ENCODE measurements around the gene ATP23. TPM values are rescaled to one million over a fixed set of nuclear protein-coding genes. Genes with fewer than 3 reads are reported as not detected.

ATP23 gene
- polyA plus RNA-seq, 1 of the 3 experiments (the other 2 are of a cell fraction), result 6.4 TPM

DNA sequence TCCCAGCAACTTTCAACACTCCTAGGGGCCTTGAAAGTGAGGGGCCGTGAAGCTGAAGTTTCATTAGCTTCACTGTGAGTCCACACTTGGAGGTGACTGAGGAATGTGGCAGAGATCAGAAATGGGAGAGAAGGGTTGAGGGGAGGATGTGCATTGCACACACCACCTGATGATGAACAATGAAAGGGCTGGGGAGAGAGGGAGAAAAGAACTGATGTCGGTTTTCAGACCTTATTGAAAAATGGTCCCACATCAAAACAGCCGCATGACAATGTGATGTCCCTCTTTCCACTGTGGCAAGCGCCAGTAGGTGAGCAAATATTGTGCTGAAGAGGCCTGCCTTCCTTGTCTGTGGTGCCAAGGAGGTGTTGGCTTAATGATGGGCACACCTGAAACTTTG lies 32.3 kb upstream of the ATP23 start:
- no peak overlapping the region for H3K9ac ChIP-seq
- no peaks in the 10 kb centered on the region for H3K79me2 ChIP-seq (ENCODE audit: insufficient read depth)
- peaks cover 0 to 3% of the 10 kb centered on the region in 2 experiments; a peak in 1 of 4 replicates for H3K4me1 ChIP-seq (ENCODE audit: control insufficient read depth in 1 of 2, insufficient read depth in 2 of 2, low read depth in 1 of 2, low read length in 1 of 2)
- no peaks in the 10 kb centered on the region for H4K20me1 ChIP-seq (ENCODE audit: insufficient read depth)
- H3F3A ChIP-seq (replicated peaks; ENCODE audit: insufficient read depth), result no peaks in the 10 kb centered on the region
- no peaks in the 10 kb centered on the region; the same call in 1 of the 2 replicates for H3K27me3 ChIP-seq (ENCODE audit: insufficient read depth)
- CTCF ChIA-PET, result interaction anchor here (1.4 to 1.6 kb wide), 3 partner anchors 77 to 130 kb away, joined by 3 to 4 read pairs (median 4); partner anchors contain the start of gene AVIL
- H3K9me2 ChIP-seq, result no peaks in the 10 kb centered on the region
- TF ChIP-seq EZH2phosphoT487 (IDR thresholded peaks at IDR 0.05; ENCODE audit: borderline replicate concordance, low read depth), result no peak
- TF ChIP-seq, protein P1, sequence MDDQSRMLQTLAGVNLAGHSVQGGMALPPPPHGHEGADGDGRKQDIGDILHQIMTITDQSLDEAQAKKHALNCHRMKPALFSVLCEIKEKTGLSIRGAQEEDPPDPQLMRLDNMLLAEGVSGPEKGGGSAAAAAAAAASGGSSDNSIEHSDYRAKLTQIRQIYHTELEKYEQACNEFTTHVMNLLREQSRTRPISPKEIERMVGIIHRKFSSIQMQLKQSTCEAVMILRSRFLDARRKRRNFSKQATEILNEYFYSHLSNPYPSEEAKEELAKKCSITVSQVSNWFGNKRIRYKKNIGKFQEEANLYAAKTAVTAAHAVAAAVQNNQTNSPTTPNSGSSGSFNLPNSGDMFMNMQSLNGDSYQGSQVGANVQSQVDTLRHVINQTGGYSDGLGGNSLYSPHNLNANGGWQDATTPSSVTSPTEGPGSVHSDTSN (IDR thresholded peaks at IDR 0.05), result no peak
- 84% methylated on average over 4 of the region's 4 CpGs for WGBS (ENCODE audit: low lambda C conversion rate)
- H3K4me2 ChIP-seq, result no peak overlapping the region
- H3K27ac ChIP-seq (ENCODE audit: low read depth in 2 of 2, low read length in 1 of 2), result no peak overlapping the region
- no peaks in the 10 kb centered on the region for H3K9me3 ChIP-seq
- H2AFZ ChIP-seq (ENCODE audit: low read depth), result no peak overlapping the region
- POLR2A ChIA-PET, result no interaction called here
- no peak overlapping the region for H3K4me3 ChIP-seq (ENCODE audit: low read depth in 2 of 2, low read length in 1 of 2)
- DNase-seq, result no peak
- H3K36me3 ChIP-seq (replicated peaks in 1 of 2; ENCODE audit: control insufficient read depth in 1 of 2, insufficient read depth in 2 of 2, low read length in 1 of 2), result no peaks in the 10 kb centered on the region

GRCh38 chr12:57909611-57910010 lies 31.8 kb upstream of the ATP23 start:
- Histone ChIP-seq H3K27ac (ENCODE audit: low read depth in 2 of 2, low read length in 1 of 2) (no peak overlapping the region), H2AFZ (ENCODE audit: low read depth) (no peak overlapping the region), H4K20me1 (ENCODE audit: insufficient read depth) (no peaks in the 10 kb centered on the region), H3K79me2 (ENCODE audit: insufficient read depth) (no peaks in the 10 kb centered on the region), H3K36me3 (replicated peaks in 1 of 2; ENCODE audit: control insufficient read depth in 1 of 2, insufficient read depth in 2 of 2, low read length in 1 of 2) (no peaks in the 10 kb centered on the region), H3K27me3 (ENCODE audit: insufficient read depth) (no peaks in the 10 kb centered on the region; the same call in 1 of the 2 replicates), H3K4me2 (no peak overlapping the region), H3K4me1 (ENCODE audit: control insufficient read depth in 1 of 2, insufficient read depth in 2 of 2, low read depth in 1 of 2, low read length in 1 of 2) (peaks cover 0 to 3% of the 10 kb centered on the region in 2 experiments; a peak in 1 of 4 replicates), H3K4me3 (ENCODE audit: low read depth in 2 of 2, low read length in 1 of 2) (no peak overlapping the region), H3K9me3 (no peaks in the 10 kb centered on the region), H3F3A (replicated peaks; ENCODE audit: insufficient read depth) (no peaks in the 10 kb centered on the region), H3K9me2 (no peaks in the 10 kb centered on the region), H3K9ac (no peak overlapping the region)
- DNase-seq, result no peak
- ChIA-PET POLR2A (no interaction called here), CTCF (interaction anchor here (1.2 to 1.6 kb wide), 2 partner anchors 10 to 130 kb away, joined by 3 read pairs; no protein-coding TSS in a partner anchor)
- TF ChIP-seq TEAD4 (IDR thresholded peaks at IDR 0.05; ENCODE audit: borderline replicate concordance, insufficient read depth) (no peak), TCF12 (IDR thresholded peaks at IDR 0.05) (no peak), TAF1 (IDR thresholded peaks at IDR 0.05; ENCODE audit: borderline replicate concordance, low read depth, low read length) (no peak), GABPA (IDR thresholded peaks at IDR 0.05; ENCODE audit: low read depth) (no peak), POLR2AphosphoS5 (IDR thresholded peaks at IDR 0.05; ENCODE audit: low read depth, low read length) (no peak), RAD21 (IDR thresholded peaks at IDR 0.05; ENCODE audit: low read length) (no peak)
- 82% methylated on average over 4 of the region's 4 CpGs for WGBS (ENCODE audit: low lambda C conversion rate)

- ChIA-PET CTCF (no interaction called here), POLR2A (no interaction called here)
- no peak for DNase-seq
- no peak for TF ChIP-seq IRF3 (IDR thresholded peaks at IDR 0.05; ENCODE audit: low read depth, low read length)
- TF ChIP-seq POLR2AphosphoS5 (IDR thresholded peaks at IDR 0.05; ENCODE audit: low read depth, low read length), result no peak
- no peak for TF ChIP-seq REST (IDR thresholded peaks at IDR 0.05; ENCODE audit: low read depth, low read length)
- no peak for TF ChIP-seq FOXJ3 (CRISPR knock-in tag; IDR thresholded peaks at IDR 0.05)
- no peak for TF ChIP-seq MEF2A (IDR thresholded peaks at IDR 0.05; ENCODE audit: borderline replicate concordance, low read depth)
- no peak for TF ChIP-seq YY1 (IDR thresholded peaks at IDR 0.05; ENCODE audit: low read depth)
- no peak for TF ChIP-seq SMC3 (IDR thresholded peaks at IDR 0.05; ENCODE audit: low read depth, low read length)
- Histone ChIP-seq H3K4me2 (no peak overlapping the region), H3K4me3 (ENCODE audit: low read depth in 2 of 2, low read length in 1 of 2) (no peak overlapping the region), H2AFZ (ENCODE audit: low read depth) (no peak overlapping the region), H3K9ac (no peak overlapping the region), H4K20me1 (ENCODE audit: insufficient read depth) (no peaks in the 10 kb centered on the region), H3K9me2 (no peaks in the 10 kb centered on the region), H3F3A (replicated peaks; ENCODE audit: insufficient read depth) (no peaks in the 10 kb centered on the region), H3K27me3 (ENCODE audit: insufficient read depth) (no peaks in the 10 kb centered on the region; the same call in 1 of the 2 replicates), H3K27ac (ENCODE audit: low read depth in 2 of 2, low read length in 1 of 2) (no peak overlapping the region), H3K79me2 (ENCODE audit: insufficient read depth) (no peaks in the 10 kb centered on the region), H3K9me3 (no peaks in the 10 kb centered on the region), H3K36me3 (replicated peaks in 1 of 2; ENCODE audit: control insufficient read depth in 1 of 2, insufficient read depth in 2 of 2, low read length in 1 of 2) (no peaks in the 10 kb centered on the region), H3K4me1 (ENCODE audit: control insufficient read depth in 1 of 2, insufficient read depth in 2 of 2, low read depth in 1 of 2, low read length in 1 of 2) (no peaks in the 10 kb centered on the region)
- 58% methylated on average over 4 of the region's 4 CpGs for WGBS (ENCODE audit: low lambda C conversion rate)
These were observed 23.2 kb upstream of the ATP23 start for GRCh38 chr12:57918147-57918546.
